Tibial nerve (tissue), 4 donors: ENCODE data around the gene LRP3.

Experiments used
- CTCF ChIP-seq, 5 experiments: fragments of 200-600 bp in 3 of 5; fragments of 450-650 bp in 2 of 5; sonication (generic) in 3 of 5; IDR thresholded peaks; one replicate each; pipeline ENCODE4 v1.5.1; 2016 to 2019; ENCODE audit warnings: antibody characterized with exemption in 5 of 5, mild to moderate bottlenecking in 3 of 5, moderate library complexity in 2 of 5
- EP300 ChIP-seq, 2 donors: sonication (generic); formaldehyde crosslinking; IDR thresholded peaks; one replicate each; pipeline ENCODE4 v1.6.1; 2017; ENCODE audit warnings: antibody characterized with exemption in 2 of 2, mild to moderate bottlenecking in 1 of 2
- POLR2A ChIP-seq, 2 donors: fragments of 450-650 bp; IDR thresholded peaks; one replicate each; pipeline ENCODE4 v1.6.1; 2017; ENCODE audit warnings: antibody characterized with exemption in 2 of 2, mild to moderate bottlenecking in 2 of 2, moderate library complexity in 2 of 2

DNA sequence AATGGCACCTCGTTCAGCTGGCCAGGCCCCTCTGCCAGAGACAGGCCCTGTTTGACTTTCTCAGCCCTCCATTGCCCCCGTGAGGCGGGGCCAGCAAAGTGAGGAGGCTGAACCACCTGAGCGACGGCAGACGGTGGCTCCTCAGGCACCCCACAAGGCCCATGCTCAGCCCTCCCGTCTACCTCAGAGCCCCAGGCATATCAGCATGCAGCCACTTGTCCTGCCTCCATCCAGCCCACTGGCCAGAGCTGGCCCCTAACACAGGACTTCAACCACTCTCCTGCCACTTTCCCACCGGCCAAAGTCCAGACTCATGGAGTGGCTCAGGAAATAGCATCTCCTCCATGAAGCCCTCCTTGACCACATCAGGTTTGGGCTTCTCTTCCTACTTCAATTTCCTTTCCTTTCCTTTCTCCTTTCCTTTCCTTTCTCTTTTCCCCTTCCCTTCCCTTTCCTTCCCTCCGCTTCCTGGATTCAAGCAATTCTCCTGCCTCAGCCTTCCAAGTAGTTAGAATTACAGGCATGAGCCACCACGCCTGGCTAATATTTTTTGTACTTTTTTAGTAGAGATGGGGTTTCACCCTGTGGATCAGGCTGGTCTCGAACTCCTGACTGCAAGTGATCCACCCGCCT is 22.2 kb downstream of the LRP3 start:
- no peak for TF ChIP-seq CTCF (IDR thresholded peaks at IDR 0.05)
- TF ChIP-seq POLR2A (IDR thresholded peaks at IDR 0.05), result no peak
- TF ChIP-seq EP300 (IDR thresholded peaks at IDR 0.05), result no peak
